NCI-H446 (cell line): ENCODE data around the gene RAI1.
"Not testable (repeated sequence)": the region's sequence is repeated elsewhere in the genome, so short reads cannot be mapped to it uniquely, and the experiment has no call there.

Source experiments
- DNase-seq, 2 experiments: peaks; one replicate each; lab custom pipeline; 2025; lab: John Stamatoyannopoulos, UW

Gene RAI1

GRCh38 chr17:17800504-17801021 is 119.3 kb downstream of the RAI1 start:
- no peak for DNase-seq

- DNase-seq, result no peak
Observed at GRCh38 chr17:17801800-17802481, 120.7 kb downstream of the RAI1 start.

GRCh38 chr17:17804007-17804406 is 122.7 kb downstream of the RAI1 start:
- no peak for DNase-seq

GRCh38 chr17:17805575-17805974 is 124.3 kb downstream of the RAI1 start:
- DNase-seq, result no peak

- no peak for DNase-seq
Observed at GRCh38 chr17:17806035-17806434, 124.8 kb downstream of the RAI1 start.

- no peak for DNase-seq
Observed at GRCh38 chr17:17806611-17807274, 125.5 kb downstream of the RAI1 start.

- DNase-seq, result no peak
Observed at GRCh38 chr17:17807440-17807839, 126.2 kb downstream of the RAI1 start.

- not testable (repeated sequence) for DNase-seq
Observed at GRCh38 chr17:17808200-17808599, 126.9 kb downstream of the RAI1 start.

GRCh38 chr17:17808706-17809432 is 127.6 kb downstream of the RAI1 start:
- no peak for DNase-seq

- DNase-seq, result no peak
Observed at GRCh38 chr17:17809531-17810083, 128.3 kb downstream of the RAI1 start.

- no peak for DNase-seq
Observed at GRCh38 chr17:17810084-17810894, 129.0 kb downstream of the RAI1 start.

- no peak for DNase-seq
Observed at GRCh38 chr17:17810895-17811248, 129.6 kb downstream of the RAI1 start.

GRCh38 chr17:17811381-17812210 is 130.3 kb downstream of the RAI1 start:
- no peak for DNase-seq

- DNase-seq, result no peak
Observed at GRCh38 chr17:17812211-17813054, 131.2 kb downstream of the RAI1 start.

- DNase-seq, result no peak
Observed at GRCh38 chr17:17813055-17813724, 131.9 kb downstream of the RAI1 start.

- no peak for DNase-seq
Observed at GRCh38 chr17:17813725-17814095, 132.5 kb downstream of the RAI1 start.

GRCh38 chr17:17814162-17815061 is 133.2 kb downstream of the RAI1 start:
- no peak for DNase-seq

- DNase-seq, result no peak
Observed at GRCh38 chr17:17815062-17815406, 133.8 kb downstream of the RAI1 start.
